SK-N-SH treated with all-trans-retinoic acid at 6 μM for 48 hours (cell line): ENCODE results near the gene GALNTL6.

Experiments
- ATAC-seq: fragments of 200-7000 bp; cut with Tn5 transposase; 3 replicates; pipeline ENCODE4 v1.9.1; 2020; ENCODE audit warnings: mild to moderate bottlenecking, moderate library complexity
- ARNTL ChIP-seq: fragments of 450-650 bp; formaldehyde crosslinking; IDR thresholded peaks from 2 replicates; pipeline ENCODE4 v1.5.0; 2020; ENCODE audit warnings: low read depth, mild to moderate bottlenecking, moderate library complexity, borderline replicate concordance
- CSDC2 ChIP-seq: fragments of 250-450 bp; sonication (Bioruptor Pico); IDR thresholded peaks from 2 replicates; pipeline ENCODE4 v1.5.0; 2020; ENCODE audit warnings: mild to moderate bottlenecking, moderate library complexity
- ESRRG ChIP-seq: fragments of 250-450 bp; sonication (Bioruptor Pico); IDR thresholded peaks from 2 replicates; pipeline ENCODE4 v1.6.1; 2021; ENCODE audit warnings: mild to moderate bottlenecking
- GLIS3 ChIP-seq: fragments of 250-450 bp; sonication (Bioruptor Pico); IDR thresholded peaks from 2 replicates; pipeline ENCODE4 v1.5.0; 2020; ENCODE audit warnings: mild to moderate bottlenecking, moderate library complexity
- ISL1 ChIP-seq: fragments of 250-450 bp; sonication (Bioruptor Pico); IDR thresholded peaks from 2 replicates; pipeline ENCODE4 v2.1.2; 2022; ENCODE audit warnings: mild to moderate bottlenecking, moderate library complexity
- OSR1 ChIP-seq: fragments of 250-450 bp; sonication (Bioruptor Pico); IDR thresholded peaks from 2 replicates; pipeline ENCODE4 v1.8.0; 2022; ENCODE audit warnings: moderate library complexity, mild to moderate bottlenecking, inconsistent platforms
- PPARA ChIP-seq: fragments of 250-450 bp; sonication (Bioruptor Pico); IDR thresholded peaks from 2 replicates; pipeline ENCODE4 v1.5.0; 2020; ENCODE audit warnings: mild to moderate bottlenecking, borderline replicate concordance
- RARB ChIP-seq: fragments of 250-450 bp; sonication (Bioruptor Pico); IDR thresholded peaks from 2 replicates; pipeline ENCODE4 v1.8.0; 2021; ENCODE audit warnings: mild to moderate bottlenecking, moderate library complexity
- SNAI2 ChIP-seq: fragments of 250-450 bp; sonication (Bioruptor Pico); IDR thresholded peaks from 2 replicates; pipeline ENCODE4 v1.5.0; 2020; ENCODE audit warnings: mild to moderate bottlenecking, moderate library complexity
- TCF4 ChIP-seq: fragments of 250-450 bp; sonication (Bioruptor Pico); IDR thresholded peaks from 2 replicates; pipeline ENCODE4 v1.8.0; 2021; ENCODE audit warnings: mild to moderate bottlenecking, moderate library complexity, borderline replicate concordance
- TOX ChIP-seq: fragments of 250-450 bp; sonication (Bioruptor Pico); IDR thresholded peaks from 2 replicates; pipeline ENCODE4 v1.8.0; 2021; ENCODE audit warnings: mild to moderate bottlenecking, moderate library complexity, borderline replicate concordance
- ZC3H10 ChIP-seq: fragments of 250-450 bp; sonication (Bioruptor Pico); IDR thresholded peaks from 2 replicates; pipeline ENCODE4 v1.5.1; 2021; ENCODE audit warnings: mild to moderate bottlenecking, moderate library complexity
- ZFP3 ChIP-seq: fragments of 250-450 bp; sonication (Bioruptor Pico); IDR thresholded peaks from 2 replicates; pipeline ENCODE4 v1.5.0; 2020; ENCODE audit warnings: mild to moderate bottlenecking, moderate library complexity
- ZFP30 ChIP-seq: fragments of 450-650 bp; formaldehyde crosslinking; IDR thresholded peaks from 2 replicates; pipeline ENCODE4 v1.5.0; 2022; ENCODE audit warnings: mild to moderate bottlenecking, moderate library complexity
- ZNF565 ChIP-seq: fragments of 450-650 bp; formaldehyde crosslinking; conservative IDR thresholded peaks from 2 replicates; pipeline ENCODE4 v1.5.0; 2020; ENCODE audit warnings: low read depth, mild to moderate bottlenecking, moderate library complexity
- ZNF70 ChIP-seq: fragments of 450-650 bp; formaldehyde crosslinking; IDR thresholded peaks from 2 replicates; pipeline ENCODE4 v1.5.0; 2020; ENCODE audit warnings: mild to moderate bottlenecking, moderate library complexity
- ZNF8 ChIP-seq: fragments of 450-650 bp; formaldehyde crosslinking; IDR thresholded peaks from 2 replicates; pipeline ENCODE4 v1.5.0; 2020; ENCODE audit warnings: mild to moderate bottlenecking, moderate library complexity
- TF ChIP-seq, protein P1 (sequence below): fragments of 250-450 bp; sonication (Bioruptor Pico); IDR thresholded peaks from 2 replicates; pipeline ENCODE4 v1.5.1; 2020; ENCODE audit warnings: low read depth, mild to moderate bottlenecking, moderate library complexity
- TF ChIP-seq, protein P2 (sequence below): fragments of 250-450 bp; sonication (Bioruptor Pico); IDR thresholded peaks from 2 replicates; pipeline ENCODE4 v1.5.1; 2021; ENCODE audit warnings: mild to moderate bottlenecking, moderate library complexity
- TF ChIP-seq, protein P3 (sequence below): fragments of 250-450 bp; sonication (Bioruptor Pico); IDR thresholded peaks from 2 replicates; pipeline ENCODE4 v1.8.0; 2021; ENCODE audit warnings: low read depth, mild to moderate bottlenecking, moderate library complexity, borderline replicate concordance
- TF ChIP-seq, protein P4 (sequence below): fragments of 250-450 bp; sonication (Bioruptor Pico); IDR thresholded peaks from 2 replicates; pipeline ENCODE4 v1.5.0; 2020; ENCODE audit warnings: mild to moderate bottlenecking, moderate library complexity
- TF ChIP-seq, protein P5 (sequence below): fragments of 250-450 bp; sonication (Bioruptor Pico); IDR thresholded peaks from 2 replicates; pipeline ENCODE4 v1.8.0; 2020; ENCODE audit warnings: mild to moderate bottlenecking, moderate library complexity, borderline replicate concordance

The GALNTL6 gene

DNA sequence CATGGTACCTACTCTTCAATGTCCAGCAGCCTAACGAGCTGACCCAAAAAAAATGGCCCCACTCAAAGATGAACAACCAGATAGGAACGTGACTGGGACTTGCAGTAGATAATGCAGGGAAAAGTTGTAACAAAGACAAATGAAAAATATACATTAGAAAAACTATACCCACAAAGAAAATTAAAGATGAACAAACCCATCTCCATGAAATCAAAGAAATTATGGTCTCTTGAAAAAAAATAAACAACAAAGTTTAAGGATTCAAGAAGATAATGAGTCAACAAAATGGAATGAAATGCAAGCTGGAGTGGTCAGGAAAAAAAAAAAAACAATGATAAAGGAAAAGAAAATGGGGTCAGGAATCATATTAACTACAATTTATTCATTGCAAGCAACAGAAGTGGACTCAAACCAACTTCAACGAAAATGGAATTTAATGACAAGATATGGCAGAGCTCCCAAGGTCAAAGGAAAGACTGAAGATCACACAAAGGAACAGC lies 1045.6 kb downstream of the GALNTL6 start (continued):
- TF ChIP-seq ZNF565 (CRISPR knock-in tag) (no peak), CSDC2 (CRISPR knock-in tag) (no peak)

DNA sequence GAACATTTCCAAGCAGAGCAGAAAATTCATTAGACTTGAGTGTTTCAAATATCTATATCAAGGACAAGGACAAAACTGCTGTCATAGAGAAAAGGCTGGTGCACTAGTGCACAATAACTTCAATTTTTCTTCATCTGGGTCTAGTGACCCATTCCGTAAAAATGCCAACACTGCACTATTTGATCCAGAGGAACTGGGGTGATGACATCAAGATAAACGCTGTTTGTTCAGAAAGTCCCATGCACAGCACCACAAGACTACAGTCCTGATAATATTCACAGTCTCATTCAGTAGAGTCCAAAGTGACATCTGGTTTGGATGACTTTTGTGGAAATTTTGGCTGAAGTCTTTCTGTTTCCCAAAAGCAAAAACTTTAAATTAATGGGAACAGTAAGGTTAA lies 1051.9 kb downstream of the GALNTL6 start:
- ATAC-seq: no peak
- TF ChIP-seq, protein P1, sequence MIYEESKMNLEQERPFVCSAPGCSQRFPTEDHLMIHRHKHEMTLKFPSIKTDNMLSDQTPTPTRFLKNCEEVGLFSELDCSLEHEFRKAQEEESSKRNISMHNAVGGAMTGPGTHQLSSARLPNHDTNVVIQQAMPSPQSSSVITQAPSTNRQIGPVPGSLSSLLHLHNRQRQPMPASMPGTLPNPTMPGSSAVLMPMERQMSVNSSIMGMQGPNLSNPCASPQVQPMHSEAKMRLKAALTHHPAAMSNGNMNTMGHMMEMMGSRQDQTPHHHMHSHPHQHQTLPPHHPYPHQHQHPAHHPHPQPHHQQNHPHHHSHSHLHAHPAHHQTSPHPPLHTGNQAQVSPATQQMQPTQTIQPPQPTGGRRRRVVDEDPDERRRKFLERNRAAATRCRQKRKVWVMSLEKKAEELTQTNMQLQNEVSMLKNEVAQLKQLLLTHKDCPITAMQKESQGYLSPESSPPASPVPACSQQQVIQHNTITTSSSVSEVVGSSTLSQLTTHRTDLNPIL: no peak
- TF ChIP-seq ESRRG (no peak), RARB (CRISPR knock-in tag) (no peak), OSR1 (CRISPR knock-in tag) (no peak), PPARA (CRISPR knock-in tag) (no peak), ZNF70 (CRISPR knock-in tag) (no peak), TCF4 (CRISPR knock-in tag) (no peak), GLIS3 (no peak), ZC3H10 (CRISPR knock-in tag) (no peak), ARNTL (CRISPR knock-in tag) (no peak), SNAI2 (CRISPR knock-in tag) (no peak), ZFP30 (CRISPR knock-in tag) (no peak)
- TF ChIP-seq, protein P2, sequence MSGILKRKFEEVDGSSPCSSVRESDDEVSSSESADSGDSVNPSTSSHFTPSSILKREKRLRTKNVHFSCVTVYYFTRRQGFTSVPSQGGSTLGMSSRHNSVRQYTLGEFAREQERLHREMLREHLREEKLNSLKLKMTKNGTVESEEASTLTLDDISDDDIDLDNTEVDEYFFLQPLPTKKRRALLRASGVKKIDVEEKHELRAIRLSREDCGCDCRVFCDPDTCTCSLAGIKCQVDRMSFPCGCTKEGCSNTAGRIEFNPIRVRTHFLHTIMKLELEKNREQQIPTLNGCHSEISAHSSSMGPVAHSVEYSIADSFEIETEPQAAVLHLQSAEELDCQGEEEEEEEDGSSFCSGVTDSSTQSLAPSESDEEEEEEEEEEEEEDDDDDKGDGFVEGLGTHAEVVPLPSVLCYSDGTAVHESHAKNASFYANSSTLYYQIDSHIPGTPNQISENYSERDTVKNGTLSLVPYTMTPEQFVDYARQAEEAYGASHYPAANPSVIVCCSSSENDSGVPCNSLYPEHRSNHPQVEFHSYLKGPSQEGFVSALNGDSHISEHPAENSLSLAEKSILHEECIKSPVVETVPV (CRISPR knock-in tag): no peak
- TF ChIP-seq, protein P3, sequence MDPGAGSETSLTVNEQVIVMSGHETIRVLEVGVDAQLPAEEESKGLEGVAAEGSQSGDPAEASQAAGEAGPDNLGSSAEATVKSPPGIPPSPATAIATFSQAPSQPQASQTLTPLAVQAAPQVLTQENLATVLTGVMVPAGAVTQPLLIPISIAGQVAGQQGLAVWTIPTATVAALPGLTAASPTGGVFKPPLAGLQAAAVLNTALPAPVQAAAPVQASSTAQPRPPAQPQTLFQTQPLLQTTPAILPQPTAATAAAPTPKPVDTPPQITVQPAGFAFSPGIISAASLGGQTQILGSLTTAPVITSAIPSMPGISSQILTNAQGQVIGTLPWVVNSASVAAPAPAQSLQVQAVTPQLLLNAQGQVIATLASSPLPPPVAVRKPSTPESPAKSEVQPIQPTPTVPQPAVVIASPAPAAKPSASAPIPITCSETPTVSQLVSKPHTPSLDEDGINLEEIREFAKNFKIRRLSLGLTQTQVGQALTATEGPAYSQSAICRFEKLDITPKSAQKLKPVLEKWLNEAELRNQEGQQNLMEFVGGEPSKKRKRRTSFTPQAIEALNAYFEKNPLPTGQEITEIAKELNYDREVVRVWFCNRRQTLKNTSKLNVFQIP: no peak

DNA sequence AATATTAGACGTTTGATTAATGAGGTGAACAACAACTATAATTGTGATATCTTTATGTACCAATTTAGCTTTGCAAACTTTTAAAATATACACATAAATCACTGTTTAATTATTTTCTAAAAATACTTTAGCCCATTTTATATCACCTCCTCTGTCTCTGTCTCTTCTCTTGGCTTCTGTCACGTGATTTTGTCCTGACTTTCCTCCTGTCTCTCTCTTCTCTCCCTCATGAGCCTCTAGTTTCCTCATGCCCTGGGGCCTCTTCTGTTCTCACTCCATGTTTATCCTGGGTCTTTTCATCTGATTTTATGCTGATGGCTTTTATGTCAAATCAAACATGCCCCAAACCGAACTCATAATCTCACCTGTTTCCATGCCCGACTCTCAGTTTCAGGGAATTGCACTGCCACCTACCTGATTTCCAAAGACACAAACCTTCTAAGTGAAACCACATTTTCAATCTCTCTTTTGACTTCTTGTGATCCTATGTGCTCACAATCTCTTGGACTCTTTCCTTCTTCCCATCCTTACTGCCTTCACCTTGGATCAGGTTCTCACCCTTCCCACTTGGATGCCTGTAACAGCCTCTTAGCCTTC lies 1052.4 kb downstream of the GALNTL6 start:
- TF ChIP-seq GLIS3 (no peak), ZC3H10 (CRISPR knock-in tag) (no peak), ZNF70 (CRISPR knock-in tag) (no peak), ISL1 (CRISPR knock-in tag) (no peak), ARNTL (CRISPR knock-in tag) (no peak), ZNF8 (CRISPR knock-in tag) (no peak), ZFP30 (CRISPR knock-in tag) (no peak), OSR1 (CRISPR knock-in tag) (no peak), PPARA (CRISPR knock-in tag) (no peak), ZNF565 (CRISPR knock-in tag) (no peak), ESRRG (no peak), TCF4 (CRISPR knock-in tag) (no peak), TOX (CRISPR knock-in tag) (no peak), ZFP3 (CRISPR knock-in tag) (no peak)
- TF ChIP-seq, protein P4, sequence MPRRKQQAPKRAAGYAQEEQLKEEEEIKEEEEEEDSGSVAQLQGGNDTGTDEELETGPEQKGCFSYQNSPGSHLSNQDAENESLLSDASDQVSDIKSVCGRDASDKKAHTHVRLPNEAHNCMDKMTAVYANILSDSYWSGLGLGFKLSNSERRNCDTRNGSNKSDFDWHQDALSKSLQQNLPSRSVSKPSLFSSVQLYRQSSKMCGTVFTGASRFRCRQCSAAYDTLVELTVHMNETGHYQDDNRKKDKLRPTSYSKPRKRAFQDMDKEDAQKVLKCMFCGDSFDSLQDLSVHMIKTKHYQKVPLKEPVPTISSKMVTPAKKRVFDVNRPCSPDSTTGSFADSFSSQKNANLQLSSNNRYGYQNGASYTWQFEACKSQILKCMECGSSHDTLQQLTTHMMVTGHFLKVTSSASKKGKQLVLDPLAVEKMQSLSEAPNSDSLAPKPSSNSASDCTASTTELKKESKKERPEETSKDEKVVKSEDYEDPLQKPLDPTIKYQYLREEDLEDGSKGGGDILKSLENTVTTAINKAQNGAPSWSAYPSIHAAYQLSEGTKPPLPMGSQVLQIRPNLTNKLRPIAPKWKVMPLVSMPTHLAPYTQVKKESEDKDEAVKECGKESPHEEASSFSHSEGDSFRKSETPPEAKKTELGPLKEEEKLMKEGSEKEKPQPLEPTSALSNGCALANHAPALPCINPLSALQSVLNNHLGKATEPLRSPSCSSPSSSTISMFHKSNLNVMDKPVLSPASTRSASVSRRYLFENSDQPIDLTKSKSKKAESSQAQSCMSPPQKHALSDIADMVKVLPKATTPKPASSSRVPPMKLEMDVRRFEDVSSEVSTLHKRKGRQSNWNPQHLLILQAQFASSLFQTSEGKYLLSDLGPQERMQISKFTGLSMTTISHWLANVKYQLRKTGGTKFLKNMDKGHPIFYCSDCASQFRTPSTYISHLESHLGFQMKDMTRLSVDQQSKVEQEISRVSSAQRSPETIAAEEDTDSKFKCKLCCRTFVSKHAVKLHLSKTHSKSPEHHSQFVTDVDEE (CRISPR knock-in tag): no peak
- TF ChIP-seq, protein P2 (CRISPR knock-in tag): no peak
- TF ChIP-seq, protein P5, sequence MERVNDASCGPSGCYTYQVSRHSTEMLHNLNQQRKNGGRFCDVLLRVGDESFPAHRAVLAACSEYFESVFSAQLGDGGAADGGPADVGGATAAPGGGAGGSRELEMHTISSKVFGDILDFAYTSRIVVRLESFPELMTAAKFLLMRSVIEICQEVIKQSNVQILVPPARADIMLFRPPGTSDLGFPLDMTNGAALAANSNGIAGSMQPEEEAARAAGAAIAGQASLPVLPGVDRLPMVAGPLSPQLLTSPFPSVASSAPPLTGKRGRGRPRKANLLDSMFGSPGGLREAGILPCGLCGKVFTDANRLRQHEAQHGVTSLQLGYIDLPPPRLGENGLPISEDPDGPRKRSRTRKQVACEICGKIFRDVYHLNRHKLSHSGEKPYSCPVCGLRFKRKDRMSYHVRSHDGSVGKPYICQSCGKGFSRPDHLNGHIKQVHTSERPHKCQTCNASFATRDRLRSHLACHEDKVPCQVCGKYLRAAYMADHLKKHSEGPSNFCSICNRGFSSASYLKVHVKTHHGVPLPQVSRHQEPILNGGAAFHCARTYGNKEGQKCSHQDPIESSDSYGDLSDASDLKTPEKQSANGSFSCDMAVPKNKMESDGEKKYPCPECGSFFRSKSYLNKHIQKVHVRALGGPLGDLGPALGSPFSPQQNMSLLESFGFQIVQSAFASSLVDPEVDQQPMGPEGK (CRISPR knock-in tag): no peak
- TF ChIP-seq, all 23 proteins: peak for 0

More for the DNA sequence above, 1052.4 kb downstream of the GALNTL6 start:
- no peak for ATAC-seq
